ENCODE measurements around the gene ERVFRD-1. TPM values are rescaled to one million over a fixed set of nuclear protein-coding genes. Genes with fewer than 3 reads are reported as not detected.

Gene ERVFRD-1
- total and polyA plus RNA-seq, 2 of the 13 experiments (the other 11 are each of a cell fraction or from before 2014, with no cell fraction given), result not detected

DNA sequence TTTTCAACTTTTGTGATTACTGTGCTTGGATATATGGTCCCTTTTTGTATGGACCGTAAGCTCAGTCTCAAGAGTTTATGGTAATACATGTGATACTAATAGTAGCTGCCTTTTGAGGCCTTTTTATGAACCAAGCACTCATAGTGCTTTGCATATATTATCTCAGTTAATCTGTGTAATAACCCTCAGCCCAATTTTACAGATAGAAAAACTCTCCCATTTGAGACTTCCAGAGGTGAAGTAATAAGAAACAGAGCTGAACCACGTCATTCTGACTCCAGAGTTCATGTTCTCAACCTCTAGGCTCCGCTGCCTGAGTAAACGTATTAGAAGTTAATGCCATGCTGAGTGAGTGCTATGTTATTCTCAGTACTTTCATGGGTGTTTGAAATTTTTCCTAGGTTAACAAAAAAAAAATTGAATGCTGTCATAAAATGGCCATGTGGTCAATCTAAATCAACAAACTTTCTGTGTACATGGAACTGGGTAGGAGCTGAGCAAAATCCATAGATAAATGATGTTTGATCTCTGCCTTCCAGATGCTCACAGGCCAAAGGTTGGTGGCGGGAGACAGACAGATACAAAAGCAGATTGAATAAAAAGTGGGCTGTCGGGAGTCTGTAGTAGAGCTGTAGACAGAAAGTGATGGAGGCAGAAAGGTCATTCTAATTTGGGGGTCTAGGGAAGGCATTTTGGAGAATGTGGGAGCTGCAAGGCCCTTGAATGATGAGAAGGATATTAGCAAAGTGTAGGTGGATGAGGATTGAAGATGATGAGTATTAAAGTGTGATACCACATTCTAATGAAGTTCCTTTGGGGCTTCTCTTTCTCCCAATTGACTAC is 44.8 kb downstream of the ERVFRD-1 start (continued):
- TF ChIP-seq RBM39 (IDR thresholded peaks at IDR 0.05; ENCODE audit: low read depth, low read length, poor library complexity, severe bottlenecking) (no peak), ZNF652 (CRISPR knock-in tag; IDR thresholded peaks at IDR 0.05; ENCODE audit: borderline replicate concordance, low read depth) (peak; percentile 16; the same call in 1 of the 2 replicates), ZNF724P (CRISPR knock-in tag; IDR thresholded peaks at IDR 0.05; ENCODE audit: borderline replicate concordance) (no peak), ZNF598 (CRISPR knock-in tag; IDR thresholded peaks at IDR 0.05; ENCODE audit: borderline replicate concordance) (no peak), ETV5 (CRISPR knock-in tag; IDR thresholded peaks at IDR 0.05; ENCODE audit: borderline replicate concordance) (no peak), SETDB1 (CRISPR knock-in tag; IDR thresholded peaks at IDR 0.05; ENCODE audit: borderline replicate concordance) (no peak), ZNF326 (CRISPR knock-in tag; IDR thresholded peaks at IDR 0.05; ENCODE audit: borderline replicate concordance) (no peak), ARNTL (CRISPR knock-in tag; IDR thresholded peaks at IDR 0.05) (no peak; the same call in 1 of the 2 replicates)
- TF ChIP-seq, protein P1, sequence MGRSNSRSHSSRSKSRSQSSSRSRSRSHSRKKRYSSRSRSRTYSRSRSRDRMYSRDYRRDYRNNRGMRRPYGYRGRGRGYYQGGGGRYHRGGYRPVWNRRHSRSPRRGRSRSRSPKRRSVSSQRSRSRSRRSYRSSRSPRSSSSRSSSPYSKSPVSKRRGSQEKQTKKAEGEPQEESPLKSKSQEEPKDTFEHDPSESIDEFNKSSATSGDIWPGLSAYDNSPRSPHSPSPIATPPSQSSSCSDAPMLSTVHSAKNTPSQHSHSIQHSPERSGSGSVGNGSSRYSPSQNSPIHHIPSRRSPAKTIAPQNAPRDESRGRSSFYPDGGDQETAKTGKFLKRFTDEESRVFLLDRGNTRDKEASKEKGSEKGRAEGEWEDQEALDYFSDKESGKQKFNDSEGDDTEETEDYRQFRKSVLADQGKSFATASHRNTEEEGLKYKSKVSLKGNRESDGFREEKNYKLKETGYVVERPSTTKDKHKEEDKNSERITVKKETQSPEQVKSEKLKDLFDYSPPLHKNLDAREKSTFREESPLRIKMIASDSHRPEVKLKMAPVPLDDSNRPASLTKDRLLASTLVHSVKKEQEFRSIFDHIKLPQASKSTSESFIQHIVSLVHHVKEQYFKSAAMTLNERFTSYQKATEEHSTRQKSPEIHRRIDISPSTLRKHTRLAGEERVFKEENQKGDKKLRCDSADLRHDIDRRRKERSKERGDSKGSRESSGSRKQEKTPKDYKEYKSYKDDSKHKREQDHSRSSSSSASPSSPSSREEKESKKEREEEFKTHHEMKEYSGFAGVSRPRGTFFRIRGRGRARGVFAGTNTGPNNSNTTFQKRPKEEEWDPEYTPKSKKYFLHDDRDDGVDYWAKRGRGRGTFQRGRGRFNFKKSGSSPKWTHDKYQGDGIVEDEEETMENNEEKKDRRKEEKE (IDR thresholded peaks at IDR 0.05), result no peak
- TF ChIP-seq, protein P2, sequence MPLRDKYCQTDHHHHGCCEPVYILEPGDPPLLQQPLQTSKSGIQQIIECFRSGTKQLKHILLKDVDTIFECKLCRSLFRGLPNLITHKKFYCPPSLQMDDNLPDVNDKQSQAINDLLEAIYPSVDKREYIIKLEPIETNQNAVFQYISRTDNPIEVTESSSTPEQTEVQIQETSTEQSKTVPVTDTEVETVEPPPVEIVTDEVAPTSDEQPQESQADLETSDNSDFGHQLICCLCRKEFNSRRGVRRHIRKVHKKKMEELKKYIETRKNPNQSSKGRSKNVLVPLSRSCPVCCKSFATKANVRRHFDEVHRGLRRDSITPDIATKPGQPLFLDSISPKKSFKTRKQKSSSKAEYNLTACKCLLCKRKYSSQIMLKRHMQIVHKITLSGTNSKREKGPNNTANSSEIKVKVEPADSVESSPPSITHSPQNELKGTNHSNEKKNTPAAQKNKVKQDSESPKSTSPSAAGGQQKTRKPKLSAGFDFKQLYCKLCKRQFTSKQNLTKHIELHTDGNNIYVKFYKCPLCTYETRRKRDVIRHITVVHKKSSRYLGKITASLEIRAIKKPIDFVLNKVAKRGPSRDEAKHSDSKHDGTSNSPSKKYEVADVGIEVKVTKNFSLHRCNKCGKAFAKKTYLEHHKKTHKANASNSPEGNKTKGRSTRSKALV (CRISPR knock-in tag; IDR thresholded peaks at IDR 0.05), result no peak
- TF ChIP-seq, protein P3, sequence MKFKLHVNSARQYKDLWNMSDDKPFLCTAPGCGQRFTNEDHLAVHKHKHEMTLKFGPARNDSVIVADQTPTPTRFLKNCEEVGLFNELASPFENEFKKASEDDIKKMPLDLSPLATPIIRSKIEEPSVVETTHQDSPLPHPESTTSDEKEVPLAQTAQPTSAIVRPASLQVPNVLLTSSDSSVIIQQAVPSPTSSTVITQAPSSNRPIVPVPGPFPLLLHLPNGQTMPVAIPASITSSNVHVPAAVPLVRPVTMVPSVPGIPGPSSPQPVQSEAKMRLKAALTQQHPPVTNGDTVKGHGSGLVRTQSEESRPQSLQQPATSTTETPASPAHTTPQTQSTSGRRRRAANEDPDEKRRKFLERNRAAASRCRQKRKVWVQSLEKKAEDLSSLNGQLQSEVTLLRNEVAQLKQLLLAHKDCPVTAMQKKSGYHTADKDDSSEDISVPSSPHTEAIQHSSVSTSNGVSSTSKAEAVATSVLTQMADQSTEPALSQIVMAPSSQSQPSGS (CRISPR knock-in tag; IDR thresholded peaks at IDR 0.05), result peak; percentile 79; the same call in 1 of the 2 replicates
- TF ChIP-seq, protein P4, sequence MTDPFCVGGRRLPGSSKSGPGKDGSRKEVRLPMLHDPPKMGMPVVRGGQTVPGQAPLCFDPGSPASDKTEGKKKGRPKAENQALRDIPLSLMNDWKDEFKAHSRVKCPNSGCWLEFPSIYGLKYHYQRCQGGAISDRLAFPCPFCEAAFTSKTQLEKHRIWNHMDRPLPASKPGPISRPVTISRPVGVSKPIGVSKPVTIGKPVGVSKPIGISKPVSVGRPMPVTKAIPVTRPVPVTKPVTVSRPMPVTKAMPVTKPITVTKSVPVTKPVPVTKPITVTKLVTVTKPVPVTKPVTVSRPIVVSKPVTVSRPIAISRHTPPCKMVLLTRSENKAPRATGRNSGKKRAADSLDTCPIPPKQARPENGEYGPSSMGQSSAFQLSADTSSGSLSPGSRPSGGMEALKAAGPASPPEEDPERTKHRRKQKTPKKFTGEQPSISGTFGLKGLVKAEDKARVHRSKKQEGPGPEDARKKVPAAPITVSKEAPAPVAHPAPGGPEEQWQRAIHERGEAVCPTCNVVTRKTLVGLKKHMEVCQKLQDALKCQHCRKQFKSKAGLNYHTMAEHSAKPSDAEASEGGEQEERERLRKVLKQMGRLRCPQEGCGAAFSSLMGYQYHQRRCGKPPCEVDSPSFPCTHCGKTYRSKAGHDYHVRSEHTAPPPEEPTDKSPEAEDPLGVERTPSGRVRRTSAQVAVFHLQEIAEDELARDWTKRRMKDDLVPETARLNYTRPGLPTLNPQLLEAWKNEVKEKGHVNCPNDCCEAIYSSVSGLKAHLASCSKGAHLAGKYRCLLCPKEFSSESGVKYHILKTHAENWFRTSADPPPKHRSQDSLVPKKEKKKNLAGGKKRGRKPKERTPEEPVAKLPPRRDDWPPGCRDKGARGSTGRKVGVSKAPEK (CRISPR knock-in tag; IDR thresholded peaks at IDR 0.05; ENCODE audit: borderline replicate concordance), result 0 out of 2 replicates have a peak, but pooled peaks have one; percentile 7
- TF ChIP-seq, protein P5, sequence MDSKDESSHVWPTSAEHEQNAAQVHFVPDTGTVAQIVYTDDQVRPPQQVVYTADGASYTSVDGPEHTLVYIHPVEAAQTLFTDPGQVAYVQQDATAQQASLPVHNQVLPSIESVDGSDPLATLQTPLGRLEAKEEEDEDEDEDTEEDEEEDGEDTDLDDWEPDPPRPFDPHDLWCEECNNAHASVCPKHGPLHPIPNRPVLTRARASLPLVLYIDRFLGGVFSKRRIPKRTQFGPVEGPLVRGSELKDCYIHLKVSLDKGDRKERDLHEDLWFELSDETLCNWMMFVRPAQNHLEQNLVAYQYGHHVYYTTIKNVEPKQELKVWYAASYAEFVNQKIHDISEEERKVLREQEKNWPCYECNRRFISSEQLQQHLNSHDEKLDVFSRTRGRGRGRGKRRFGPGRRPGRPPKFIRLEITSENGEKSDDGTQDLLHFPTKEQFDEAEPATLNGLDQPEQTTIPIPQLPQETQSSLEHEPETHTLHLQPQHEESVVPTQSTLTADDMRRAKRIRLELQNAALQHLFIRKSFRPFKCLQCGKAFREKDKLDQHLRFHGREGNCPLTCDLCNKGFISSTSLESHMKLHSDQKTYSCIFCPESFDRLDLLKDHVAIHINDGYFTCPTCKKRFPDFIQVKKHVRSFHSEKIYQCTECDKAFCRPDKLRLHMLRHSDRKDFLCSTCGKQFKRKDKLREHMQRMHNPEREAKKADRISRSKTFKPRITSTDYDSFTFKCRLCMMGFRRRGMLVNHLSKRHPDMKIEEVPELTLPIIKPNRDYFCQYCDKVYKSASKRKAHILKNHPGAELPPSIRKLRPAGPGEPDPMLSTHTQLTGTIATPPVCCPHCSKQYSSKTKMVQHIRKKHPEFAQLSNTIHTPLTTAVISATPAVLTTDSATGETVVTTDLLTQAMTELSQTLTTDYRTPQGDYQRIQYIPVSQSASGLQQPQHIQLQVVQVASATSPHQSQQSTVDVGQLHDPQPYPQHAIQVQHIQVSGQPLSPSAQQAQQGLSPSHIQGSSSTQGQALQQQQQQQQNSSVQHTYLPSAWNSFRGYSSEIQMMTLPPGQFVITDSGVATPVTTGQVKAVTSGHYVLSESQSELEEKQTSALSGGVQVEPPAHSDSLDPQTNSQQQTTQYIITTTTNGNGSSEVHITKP (CRISPR knock-in tag; IDR thresholded peaks at IDR 0.05; ENCODE audit: low read depth), result no peak

Measured in HepG2 (cell line).